KMS-11 (cell line): ENCODE results near the gene CDC26.
"Not testable (repeated sequence)": the region's sequence is repeated elsewhere in the genome, so short reads cannot be mapped to it uniquely, and the experiment has no call there.

ENCODE experiments used
- H2AFZ ChIP-seq: fragments of 200-600 bp; sonication (generic); 2 replicates; pipeline ENCODE4 v1.6.1; 2016; ENCODE audit warnings: antibody characterized with exemption, mixed run types, low read depth
- H3K27ac ChIP-seq: fragments of 200-600 bp; sonication (generic); 2 replicates; pipeline ENCODE4 v1.6.1; 2016; ENCODE audit warnings: mild to moderate bottlenecking, mixed run types
- H3K27me3 ChIP-seq: fragments of 200-600 bp; sonication (generic); 2 replicates; pipeline ENCODE4 v1.6.1; 2017; ENCODE audit warnings: mild to moderate bottlenecking, low read depth, mixed run types, moderate library complexity; ENCODE audit not compliant: insufficient read depth
- H3K36me3 ChIP-seq: fragments of 200-600 bp; sonication (generic); 2 replicates; pipeline ENCODE4 v1.6.1; 2017; ENCODE audit warnings: mild to moderate bottlenecking, mixed run types; ENCODE audit not compliant: insufficient read depth
- H3K4me1 ChIP-seq: fragments of 200-600 bp; sonication (generic); 2 replicates; pipeline ENCODE4 v1.6.1; 2016; ENCODE audit warnings: mild to moderate bottlenecking, low read depth, mixed run types; ENCODE audit not compliant: poor library complexity, severe bottlenecking
- H3K4me2 ChIP-seq: fragments of 200-600 bp; sonication (generic); 2 replicates; pipeline ENCODE4 v1.7.0; 2016; ENCODE audit warnings: mild to moderate bottlenecking, mixed run types
- H3K4me3 ChIP-seq: fragments of 200-600 bp; sonication (generic); IDR thresholded peaks from 2 replicates; pipeline ENCODE4 v1.6.1; 2017; ENCODE audit warnings: low read depth, low read length, mixed read lengths; ENCODE audit not compliant: insufficient read depth
- H3K79me2 ChIP-seq: fragments of 200-600 bp; sonication (generic); 2 replicates; pipeline ENCODE4 v1.6.1; 2016; ENCODE audit warnings: low read depth, mixed run types; ENCODE audit not compliant: insufficient read depth
- H3K9ac ChIP-seq: fragments of 200-600 bp; sonication (generic); 2 replicates; pipeline ENCODE4 v1.6.1; 2016; ENCODE audit warnings: mild to moderate bottlenecking, mixed run types
- H4K20me1 ChIP-seq: fragments of 200-600 bp; sonication (generic); 2 replicates; pipeline ENCODE4 v1.6.1; 2016; ENCODE audit warnings: mild to moderate bottlenecking, mixed run types; ENCODE audit not compliant: insufficient read depth
- CTCF ChIP-seq: fragments of 200-600 bp; sonication (generic); conservative IDR thresholded peaks from 2 replicates; pipeline ENCODE4 v1.6.1; 2017; ENCODE audit warnings: low read depth, mild to moderate bottlenecking, antibody characterized with exemption, low read length, moderate library complexity, mixed read lengths

Gene CDC26

GRCh38 chr9:113254991-113255390, 20.4 kb downstream of the CDC26 start:
- Histone ChIP-seq H3K4me1 (no peaks in the 10 kb centered on the region), H3K9ac (no peak overlapping the region), H3K27ac (no peak overlapping the region), H4K20me1 (no peaks in the 10 kb centered on the region; the same call in 1 of the 2 replicates), H3K79me2 (no peaks in the 10 kb centered on the region), H3K36me3 (no peaks in the 10 kb centered on the region), H2AFZ (no peak overlapping the region), H3K4me3 (no peak overlapping the region), H3K27me3 (no peaks in the 10 kb centered on the region), H3K4me2 (no peak overlapping the region)
- no peak for TF ChIP-seq CTCF

GRCh38 chr9:113250807-113251206, 24.6 kb downstream of the CDC26 start:
- no peak overlapping the region for H3K27ac ChIP-seq
- H3K4me2 ChIP-seq = no peak overlapping the region
- H3K36me3 ChIP-seq = no peaks in the 10 kb centered on the region
- H3K27me3 ChIP-seq = no peaks in the 10 kb centered on the region
- H3K4me3 ChIP-seq = no peak overlapping the region
- no peaks in the 10 kb centered on the region for H4K20me1 ChIP-seq
- no peak for TF ChIP-seq CTCF
- no peaks in the 10 kb centered on the region for H3K79me2 ChIP-seq
- H2AFZ ChIP-seq = no peak overlapping the region
- H3K9ac ChIP-seq = no peak overlapping the region
- H3K4me1 ChIP-seq = no peaks in the 10 kb centered on the region

GRCh38 chr9:113249661-113250060, 25.7 kb downstream of the CDC26 start:
- not testable (repeated sequence) for H3K27me3 ChIP-seq, H4K20me1 ChIP-seq, H3K27ac ChIP-seq, H3K79me2 ChIP-seq, H3K4me2 ChIP-seq, H3K9ac ChIP-seq, H3K4me3 ChIP-seq, H3K4me1 ChIP-seq, H3K36me3 ChIP-seq, H2AFZ ChIP-seq

- Histone ChIP-seq H3K27me3 (no peaks in the 10 kb centered on the region), H3K4me1 (no peaks in the 10 kb centered on the region), H3K9ac (no peak overlapping the region), H3K36me3 (no peaks in the 10 kb centered on the region), H3K4me2 (no peak overlapping the region), H2AFZ (no peak overlapping the region), H3K4me3 (no peak overlapping the region), H3K27ac (no peak overlapping the region), H4K20me1 (no peaks in the 10 kb centered on the region), H3K79me2 (no peaks in the 10 kb centered on the region)
- no peak for TF ChIP-seq CTCF
These were observed 27.7 kb downstream of the CDC26 start for GRCh38 chr9:113247640-113248039.

- Histone ChIP-seq H3K27me3 (no peaks in the 10 kb centered on the region), H3K79me2 (no peaks in the 10 kb centered on the region), H3K9ac (no peak overlapping the region), H3K4me3 (no peak overlapping the region), H3K4me1 (no peaks in the 10 kb centered on the region), H2AFZ (no peak overlapping the region), H3K27ac (no peak overlapping the region), H3K36me3 (no peaks in the 10 kb centered on the region), H3K4me2 (no peak overlapping the region), H4K20me1 (no peaks in the 10 kb centered on the region)
- no peak for TF ChIP-seq CTCF
These were observed 28.4 kb downstream of the CDC26 start for GRCh38 chr9:113246928-113247327.
